ENCODE data around the gene BBC3.
"Not testable (repeated sequence)": the region's sequence is repeated elsewhere in the genome, so short reads cannot be mapped to it uniquely, and the experiment has no call there.

The BBC3 gene

DNA sequence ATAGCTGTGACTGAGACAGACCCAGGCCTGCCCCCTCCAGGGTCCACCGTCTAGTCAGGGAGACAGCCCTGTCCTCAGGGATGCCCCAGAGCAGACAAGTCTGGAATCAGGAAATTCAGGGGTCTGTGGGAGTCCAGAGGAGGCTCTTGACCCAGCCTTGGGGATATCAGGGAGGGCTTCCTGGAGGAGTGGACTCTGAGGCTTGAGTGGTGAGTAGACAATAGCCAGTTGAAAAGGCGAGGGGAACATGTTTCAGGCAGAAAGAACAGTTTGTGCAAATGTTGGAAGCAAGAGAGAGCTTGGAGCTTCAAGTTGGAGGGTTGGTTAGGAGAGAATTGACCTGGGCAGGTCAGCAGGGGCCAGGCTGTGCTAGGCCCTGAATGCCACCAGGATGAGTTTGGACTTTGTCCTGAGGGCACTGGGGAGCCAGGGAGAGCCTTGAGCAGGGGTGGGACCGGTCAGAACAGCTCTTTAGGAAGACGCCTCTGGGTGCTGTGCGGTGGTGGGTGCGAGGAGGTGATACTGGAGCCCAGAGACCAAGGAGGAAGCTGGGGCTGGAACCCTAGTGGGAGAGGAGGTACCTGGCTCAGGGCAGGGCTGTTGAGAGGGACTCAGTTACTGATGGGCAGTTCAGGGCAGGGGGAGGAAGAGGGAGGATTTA lies 28.0 kb upstream of the BBC3 start:
- peak overlapping the region; percentile 93 for H3K27ac ChIP-seq (ENCODE audit: low read depth, low read length)
- peaks cover 0 to 45% (median 38%) of the 10 kb centered on the region in 5 donors for H3K36me3 ChIP-seq (ENCODE audit: control insufficient read depth in 5 of 5, insufficient read depth in 5 of 5, low read length in 5 of 5)
- H3K9me3 ChIP-seq (ENCODE audit: control insufficient read depth in 5 of 5, low read length in 5 of 5) = no peaks in the 10 kb centered on the region
- peaks cover 8 to 28% (median 19%) of the 10 kb centered on the region in 5 donors for H3K4me1 ChIP-seq (ENCODE audit: control insufficient read depth in 5 of 5, insufficient read depth in 5 of 5, low read length in 5 of 5)
- H3K4me3 ChIP-seq (ENCODE audit: low read depth in 1 of 5, low read length in 5 of 5) = no peak overlapping the region
- peak overlapping the region in 1 of 5 donors; percentile 29 for H3K9ac ChIP-seq (ENCODE audit: low read length in 5 of 5)
- H3K27me3 ChIP-seq (ENCODE audit: control insufficient read depth in 5 of 5, insufficient read depth in 4 of 5, low read length in 5 of 5) = peaks cover 0 to 4% (median 0%) of the 10 kb centered on the region in 5 donors

DNA sequence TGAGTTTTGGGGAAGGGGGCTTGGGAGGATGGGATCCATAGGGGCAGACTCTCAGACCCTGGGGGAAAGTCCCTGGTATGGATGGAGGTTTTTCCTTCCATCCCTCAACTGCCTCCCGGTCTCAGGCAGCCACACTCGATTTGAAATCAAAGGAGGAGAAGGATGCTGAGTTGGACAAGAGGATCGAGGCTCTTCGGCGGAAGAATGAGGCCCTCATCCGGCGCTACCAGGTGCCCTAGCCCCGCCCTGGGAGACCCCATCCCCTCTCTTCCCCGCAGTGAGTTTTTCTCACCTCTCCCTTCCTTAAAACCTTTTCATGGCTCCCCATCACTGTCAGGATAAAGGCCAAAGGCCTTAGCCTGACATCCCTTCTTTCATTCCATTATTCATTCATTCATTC lies 27.4 kb upstream of the BBC3 start:
- Histone ChIP-seq H3K27me3 (ENCODE audit: control insufficient read depth in 5 of 5, insufficient read depth in 4 of 5, low read length in 5 of 5) (peaks cover 0 to 4% (median 0%) of the 10 kb centered on the region in 5 donors), H3K4me1 (ENCODE audit: control insufficient read depth in 5 of 5, insufficient read depth in 5 of 5, low read length in 5 of 5) (peaks cover 8 to 28% (median 19%) of the 10 kb centered on the region in 5 donors), H3K36me3 (ENCODE audit: control insufficient read depth in 5 of 5, insufficient read depth in 5 of 5, low read length in 5 of 5) (peaks cover 0 to 43% (median 37%) of the 10 kb centered on the region in 5 donors), H3K9me3 (ENCODE audit: control insufficient read depth in 5 of 5, low read length in 5 of 5) (no peaks in the 10 kb centered on the region), H3K4me3 (ENCODE audit: low read depth in 1 of 5, low read length in 5 of 5) (peak overlapping the region in 2 of 5 donors; percentile 59 to 66), H3K27ac (ENCODE audit: low read depth, low read length) (peak overlapping the region; percentile 93), H3K9ac (ENCODE audit: low read length in 5 of 5) (peak overlapping the region in 3 of 5 donors; percentile 56 to 79 (median 68))

DNA sequence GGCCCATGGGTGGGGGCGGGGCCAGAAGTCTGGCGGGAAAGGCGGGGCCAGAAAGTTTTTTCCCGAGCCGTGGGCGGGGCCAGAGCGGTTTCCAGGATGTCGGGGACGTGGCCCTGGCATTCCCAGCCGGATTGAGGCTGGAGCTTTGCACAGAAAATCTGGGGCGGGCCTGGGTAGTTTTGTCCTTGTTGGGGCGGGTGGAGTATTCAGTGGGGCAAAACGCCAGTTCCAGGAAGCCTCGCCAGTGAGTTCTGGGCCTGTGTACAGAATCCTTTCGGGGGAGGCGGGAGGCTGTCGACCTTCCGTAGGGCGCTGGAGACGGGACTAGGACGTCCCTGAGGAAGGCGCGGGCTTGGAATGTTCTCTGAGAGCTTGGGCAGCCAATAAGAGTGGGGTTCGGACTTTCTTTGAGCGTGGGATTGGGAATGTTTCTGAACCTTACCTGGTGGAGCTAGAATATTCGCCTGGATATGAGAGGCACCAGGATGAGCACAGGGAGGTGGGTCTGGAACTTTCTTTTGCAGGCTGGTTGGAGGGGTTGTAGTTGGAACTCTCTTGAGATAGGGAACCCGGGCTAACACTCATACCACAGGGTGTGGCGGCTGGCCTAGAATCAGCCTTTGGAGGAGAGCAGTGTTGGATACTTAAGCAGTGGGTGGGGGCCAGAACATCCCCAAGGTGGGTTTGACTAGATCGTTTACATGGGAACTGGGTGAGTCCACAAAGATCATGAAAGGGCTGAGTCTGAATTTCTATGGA lies 26.6 kb upstream of the BBC3 start:
- peak overlapping the region; percentile 59 to 80 (median 68) for H3K4me3 ChIP-seq (ENCODE audit: low read depth in 1 of 5, low read length in 5 of 5)

DNA sequence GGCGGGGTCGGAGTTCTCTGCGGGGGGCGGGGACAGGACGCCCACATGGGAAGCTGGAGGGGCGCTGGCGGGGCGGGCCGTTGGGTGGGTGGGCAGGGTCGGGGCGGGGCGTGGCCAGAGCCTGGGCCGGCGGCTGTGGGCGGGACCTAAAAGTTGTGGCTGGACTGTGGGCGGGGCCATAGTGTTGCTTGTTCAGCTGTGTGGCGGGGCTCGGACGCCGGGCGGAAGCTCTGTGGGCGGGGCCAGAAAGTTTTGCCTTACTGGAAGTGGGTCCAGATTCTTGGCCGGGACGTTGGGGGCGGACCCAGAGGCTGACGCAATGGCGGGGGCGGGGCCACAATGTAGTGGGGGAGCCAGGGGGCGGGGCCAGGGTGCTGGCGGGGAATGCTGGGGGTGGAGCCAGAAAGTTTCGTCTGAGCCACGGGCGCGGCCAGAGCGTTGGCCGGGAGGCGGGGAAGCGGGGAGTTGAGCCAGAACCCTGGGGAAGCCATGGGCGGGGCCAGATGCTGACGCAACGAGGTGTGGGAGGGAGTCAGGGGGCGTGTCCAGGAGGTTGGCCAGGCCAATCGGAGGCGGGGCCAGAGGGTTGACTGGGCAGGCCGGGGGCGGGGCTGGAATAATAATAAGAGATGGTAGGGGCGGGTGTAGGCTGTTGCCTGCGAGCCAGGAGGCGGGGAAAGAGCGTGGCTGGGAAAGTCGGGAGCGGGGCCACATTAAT lies 25.9 kb upstream of the BBC3 start:
- H3K27ac ChIP-seq (ENCODE audit: low read depth, low read length) = peak overlapping the region; percentile 93
- peaks cover 0 to 4% (median 0%) of the 10 kb centered on the region in 5 donors for H3K27me3 ChIP-seq (ENCODE audit: control insufficient read depth in 5 of 5, insufficient read depth in 4 of 5, low read length in 5 of 5)
- peak overlapping the region in 3 of 5 donors; percentile 76 to 84 (median 78) for H3K4me3 ChIP-seq (ENCODE audit: low read depth in 1 of 5, low read length in 5 of 5)
- no peaks in the 10 kb centered on the region for H3K9me3 ChIP-seq (ENCODE audit: control insufficient read depth in 5 of 5, low read length in 5 of 5)
- H3K4me1 ChIP-seq (ENCODE audit: control insufficient read depth in 5 of 5, insufficient read depth in 5 of 5, low read length in 5 of 5) = peaks cover 8 to 28% (median 19%) of the 10 kb centered on the region in 5 donors
- H3K36me3 ChIP-seq (ENCODE audit: control insufficient read depth in 5 of 5, insufficient read depth in 5 of 5, low read length in 5 of 5) = peaks cover 0 to 32% (median 29%) of the 10 kb centered on the region in 5 donors
- H3K9ac ChIP-seq (ENCODE audit: low read length in 5 of 5) = peak overlapping the region in 2 of 5 donors; percentile 38 to 48

More for the DNA sequence above, 26.6 kb upstream of the BBC3 start:
- no peaks in the 10 kb centered on the region for H3K9me3 ChIP-seq (ENCODE audit: control insufficient read depth in 5 of 5, low read length in 5 of 5)
- H3K27ac ChIP-seq (ENCODE audit: low read depth, low read length) = peak overlapping the region; percentile 93
- H3K9ac ChIP-seq (ENCODE audit: low read length in 5 of 5) = peak overlapping the region; percentile 62 to 84 (median 68)
- H3K4me1 ChIP-seq (ENCODE audit: control insufficient read depth in 5 of 5, insufficient read depth in 5 of 5, low read length in 5 of 5) = peaks cover 8 to 28% (median 19%) of the 10 kb centered on the region in 5 donors
- peaks cover 0 to 4% (median 0%) of the 10 kb centered on the region in 5 donors for H3K27me3 ChIP-seq (ENCODE audit: control insufficient read depth in 5 of 5, insufficient read depth in 4 of 5, low read length in 5 of 5)
- H3K36me3 ChIP-seq (ENCODE audit: control insufficient read depth in 5 of 5, insufficient read depth in 5 of 5, low read length in 5 of 5) = peaks cover 0 to 36% (median 34%) of the 10 kb centered on the region in 5 donors

DNA sequence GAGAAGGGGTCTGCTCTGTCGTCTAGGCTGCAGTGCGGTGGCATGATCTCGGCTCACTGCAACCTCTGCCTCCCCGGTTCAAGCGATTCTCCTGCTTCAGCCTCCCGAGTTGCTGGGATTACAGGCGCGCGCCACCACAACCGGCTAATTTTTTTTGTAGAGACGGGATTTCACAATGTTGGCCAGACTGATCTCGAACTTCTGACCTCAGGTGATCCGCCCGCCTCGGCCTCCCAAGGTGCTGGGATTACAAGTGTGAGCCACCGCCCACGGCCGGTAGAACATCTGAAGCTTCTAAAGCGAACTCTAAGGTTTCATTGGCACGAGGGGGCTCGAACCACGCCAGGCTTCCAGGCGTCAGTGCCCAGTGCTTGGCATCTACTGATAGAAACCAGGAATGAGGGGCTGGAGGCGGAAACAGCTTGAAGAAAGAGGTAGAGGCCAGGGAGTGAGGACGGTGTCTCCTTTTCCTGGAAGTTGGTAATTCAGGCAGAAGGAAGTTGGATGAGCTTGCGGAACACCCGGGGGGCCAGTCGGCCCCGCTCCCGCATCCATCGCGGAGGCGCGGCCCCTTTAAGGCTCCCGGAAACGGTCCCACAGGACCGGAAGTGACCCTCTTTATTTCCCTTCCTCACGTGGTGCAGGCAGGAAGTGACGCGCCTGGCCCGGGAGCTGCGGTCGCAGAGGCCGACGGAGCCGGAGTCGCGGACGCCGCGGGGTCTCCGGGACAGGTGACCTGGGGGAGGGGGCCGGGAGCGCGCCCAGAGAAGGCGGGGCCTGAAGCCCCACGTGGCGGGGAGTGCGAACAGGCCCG lies 25.1 kb upstream of the BBC3 start, which contains the start of gene CCDC9:
Gene CCDC9 (plus strand): TSS at position 647 of the 814 bp plus-strand sequence. CDS start 1,876 bp downstream, outside the sequence.
- H3K9me3 ChIP-seq (ENCODE audit: control insufficient read depth in 5 of 5, low read length in 5 of 5) = no peaks in the 10 kb centered on the region
- H3K36me3 ChIP-seq (ENCODE audit: control insufficient read depth in 5 of 5, insufficient read depth in 5 of 5, low read length in 5 of 5) = peaks cover 0 to 28% (median 25%) of the 10 kb centered on the region in 5 donors
- H3K9ac ChIP-seq (ENCODE audit: low read length in 5 of 5) = peak within 1 kb of the TSS; percentile 38 to 84 (median 62)
- peaks cover 8 to 28% (median 19%) of the 10 kb centered on the region in 5 donors for H3K4me1 ChIP-seq (ENCODE audit: control insufficient read depth in 5 of 5, insufficient read depth in 5 of 5, low read length in 5 of 5)
- H3K4me3 ChIP-seq (ENCODE audit: low read depth in 1 of 5, low read length in 5 of 5) = peak within 1 kb of the TSS; percentile 76 to 84 (median 79)
- peaks cover 0 to 4% (median 0%) of the 10 kb centered on the region in 5 donors for H3K27me3 ChIP-seq (ENCODE audit: control insufficient read depth in 5 of 5, insufficient read depth in 4 of 5, low read length in 5 of 5)
- H3K27ac ChIP-seq (ENCODE audit: low read depth, low read length) = peak within 1 kb of the TSS; percentile 93

DNA sequence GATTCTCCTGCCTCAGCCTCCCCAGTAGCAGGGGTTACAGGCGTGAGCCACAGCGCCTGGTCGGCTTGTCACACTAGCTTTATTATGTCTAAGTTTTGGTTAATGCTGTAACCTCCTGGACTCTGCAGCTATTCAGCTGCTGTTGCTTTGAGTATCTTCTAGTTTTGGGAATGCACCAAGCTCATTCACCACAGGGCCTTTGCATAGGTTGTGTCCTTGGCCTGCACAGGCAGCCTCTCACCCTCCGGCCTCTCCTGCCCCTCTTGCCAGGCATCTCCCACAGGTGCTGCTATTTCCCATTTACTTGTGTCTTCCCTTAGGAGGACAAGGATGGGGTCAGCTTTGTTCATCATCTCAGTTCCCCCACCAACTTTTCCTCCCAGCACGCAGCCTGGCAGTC lies 23.0 kb upstream of the BBC3 start:
- Histone ChIP-seq H3K4me1 (ENCODE audit: control insufficient read depth in 5 of 5, insufficient read depth in 5 of 5, low read length in 5 of 5) (peaks cover 8 to 25% (median 19%) of the 10 kb centered on the region in 5 donors), H3K9me3 (ENCODE audit: control insufficient read depth in 5 of 5, low read length in 5 of 5) (no peaks in the 10 kb centered on the region), H3K27ac (ENCODE audit: low read depth, low read length) (no peak overlapping the region), H3K27me3 (ENCODE audit: control insufficient read depth in 5 of 5, insufficient read depth in 4 of 5, low read length in 5 of 5) (peaks cover 0 to 4% (median 0%) of the 10 kb centered on the region in 5 donors), H3K36me3 (ENCODE audit: control insufficient read depth in 5 of 5, insufficient read depth in 5 of 5, low read length in 5 of 5) (peaks cover 0 to 7% (median 6%) of the 10 kb centered on the region in 5 donors), H3K9ac (ENCODE audit: low read length in 5 of 5) (no peak overlapping the region), H3K4me3 (ENCODE audit: low read depth in 1 of 5, low read length in 5 of 5) (no peak overlapping the region)

DNA sequence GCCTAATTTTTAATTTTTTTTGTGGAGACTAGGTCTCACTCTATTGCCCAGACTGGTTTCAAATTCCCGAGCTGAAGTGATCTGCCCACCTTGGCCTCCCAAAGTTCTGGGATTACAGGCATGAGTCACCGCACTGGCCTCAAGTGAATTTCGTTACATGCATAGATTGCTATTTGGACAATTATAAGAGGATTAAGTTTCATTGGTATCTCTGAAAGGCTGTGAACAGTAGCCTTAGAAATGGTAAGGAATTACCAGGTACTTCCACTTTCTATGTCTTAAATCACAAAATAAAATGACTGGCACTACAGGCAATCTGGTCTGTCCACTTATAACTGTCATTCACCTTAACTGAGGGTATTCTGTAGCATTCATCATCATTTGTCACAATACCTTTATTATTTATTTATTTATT lies 22.5 kb upstream of the BBC3 start:
- H3K27ac ChIP-seq (ENCODE audit: low read depth, low read length) = no peak overlapping the region
- no peaks in the 10 kb centered on the region for H3K9me3 ChIP-seq (ENCODE audit: control insufficient read depth in 5 of 5, low read length in 5 of 5)
- H3K4me1 ChIP-seq (ENCODE audit: control insufficient read depth in 5 of 5, insufficient read depth in 5 of 5, low read length in 5 of 5) = peaks cover 8 to 20% (median 17%) of the 10 kb centered on the region in 5 donors
- no peak overlapping the region for H3K4me3 ChIP-seq (ENCODE audit: low read depth in 1 of 5, low read length in 5 of 5)
- peaks cover 0 to 4% (median 0%) of the 10 kb centered on the region in 5 donors for H3K27me3 ChIP-seq (ENCODE audit: control insufficient read depth in 5 of 5, insufficient read depth in 4 of 5, low read length in 5 of 5)
- H3K36me3 ChIP-seq (ENCODE audit: control insufficient read depth in 5 of 5, insufficient read depth in 5 of 5, low read length in 5 of 5) = peaks cover 0 to 2% (median 1%) of the 10 kb centered on the region in 5 donors
- no peak overlapping the region for H3K9ac ChIP-seq (ENCODE audit: low read length in 5 of 5)

DNA sequence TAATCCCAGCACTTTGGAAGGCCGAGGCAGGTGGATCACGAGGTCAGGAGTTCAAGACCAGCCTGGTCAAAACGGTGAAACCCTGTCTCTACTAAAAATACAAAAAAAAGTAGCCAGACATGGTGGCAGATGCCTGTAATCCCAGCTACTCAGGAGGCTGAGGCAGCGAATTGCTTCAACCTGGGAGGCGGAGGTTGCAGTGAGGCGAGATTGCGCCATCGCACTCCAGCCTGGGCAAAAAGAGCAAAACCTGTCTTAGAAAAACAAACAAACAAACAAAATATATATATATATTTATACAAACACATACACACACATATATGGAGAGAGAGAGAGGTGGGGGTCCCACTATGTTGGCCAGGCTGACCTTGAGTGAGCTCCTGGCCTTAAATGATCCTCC lies 22.0 kb upstream of the BBC3 start:
- peaks cover 7 to 15% (median 14%) of the 10 kb centered on the region in 5 donors for H3K4me1 ChIP-seq (ENCODE audit: control insufficient read depth in 5 of 5, insufficient read depth in 5 of 5, low read length in 5 of 5)
- not testable (repeated sequence) for H3K27me3 ChIP-seq (ENCODE audit: control insufficient read depth in 5 of 5, insufficient read depth in 4 of 5, low read length in 5 of 5); H3K9ac ChIP-seq (ENCODE audit: low read length in 5 of 5); H3K9me3 ChIP-seq (ENCODE audit: control insufficient read depth in 5 of 5, low read length in 5 of 5); H3K4me3 ChIP-seq (ENCODE audit: low read depth in 1 of 5, low read length in 5 of 5); H3K27ac ChIP-seq (ENCODE audit: low read depth, low read length); H3K36me3 ChIP-seq (ENCODE audit: control insufficient read depth in 5 of 5, insufficient read depth in 5 of 5, low read length in 5 of 5)
